Activated gamma-delta T cell treated with anti-CD3 and anti-CD28 coated beads, Interleukin-2, amount 50 U/mL, for 16 hours (primary cell): Measurements from ENCODE around the gene TNKS1BP1.
"Not testable (repeated sequence)": the region's sequence is repeated elsewhere in the genome, so short reads cannot be mapped to it uniquely, and the experiment has no call there.

ENCODE experiments used
- DNase-seq: peaks from one replicate; pipeline ENCODE4 v3.0.0-alpha.2; 2020; ENCODE audit warnings: low read depth

Gene TNKS1BP1

DNA sequence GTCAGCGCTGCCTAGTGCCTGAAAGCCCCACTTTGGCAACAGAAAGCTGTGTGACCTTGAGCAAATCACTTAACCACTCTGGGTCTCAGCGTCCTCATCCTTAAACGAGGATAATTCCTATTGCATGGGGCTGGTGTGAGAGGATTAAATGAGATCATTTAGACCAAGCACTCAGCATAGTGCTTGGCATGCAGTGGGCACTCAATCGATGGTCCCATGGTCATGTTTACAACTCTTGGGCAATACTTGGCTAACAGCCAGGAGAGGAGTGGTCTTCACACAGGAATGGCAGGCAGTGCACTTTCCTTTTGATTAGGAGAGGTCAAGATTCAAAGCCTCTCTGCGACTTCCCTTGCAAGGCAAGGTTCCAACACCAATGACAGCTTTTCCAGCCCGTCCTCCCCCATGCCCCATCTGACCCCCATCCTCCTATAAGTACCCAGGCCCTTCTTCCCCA, 14.1 kb downstream of the TNKS1BP1 start:
- DNase-seq, result no peak

- no peak for DNase-seq
Measured at GRCh38 chr11:57310091-57310490, 14.7 kb downstream of the TNKS1BP1 start.

- no peak for DNase-seq
Measured at GRCh38 chr11:57309106-57310059, 15.4 kb downstream of the TNKS1BP1 start.

DNA sequence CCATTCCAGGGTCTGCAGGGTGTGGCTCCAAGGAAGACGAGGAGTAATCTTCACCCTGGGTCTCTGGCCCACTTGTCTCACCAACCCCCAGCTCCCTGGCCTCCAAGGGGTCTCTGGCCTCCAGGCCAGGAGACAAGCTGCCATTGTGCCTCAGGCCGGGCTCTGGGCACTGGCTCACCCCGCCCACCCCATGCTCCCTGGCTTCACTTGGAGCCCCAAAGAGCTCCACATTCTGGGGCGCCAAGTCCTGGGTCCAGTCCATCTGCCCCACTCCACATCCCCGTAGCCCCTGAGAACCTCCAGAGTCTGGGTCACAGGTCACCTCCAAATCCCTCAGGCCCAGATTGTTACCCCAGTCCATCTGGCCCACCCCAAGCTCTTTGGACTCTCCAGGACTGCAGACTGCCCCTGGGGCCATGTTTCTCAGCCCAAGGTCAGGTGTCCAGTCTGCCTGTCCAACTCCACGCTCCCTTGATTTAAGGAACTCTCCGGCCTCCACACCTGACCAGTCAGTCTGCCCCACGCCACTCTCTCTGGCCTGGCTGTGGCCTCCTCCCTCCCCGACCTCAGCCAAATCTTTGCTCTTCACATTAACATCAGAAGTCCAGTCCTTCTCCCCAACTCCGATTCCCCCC, 16.2 kb downstream of the TNKS1BP1 start:
- no peak for DNase-seq

DNA sequence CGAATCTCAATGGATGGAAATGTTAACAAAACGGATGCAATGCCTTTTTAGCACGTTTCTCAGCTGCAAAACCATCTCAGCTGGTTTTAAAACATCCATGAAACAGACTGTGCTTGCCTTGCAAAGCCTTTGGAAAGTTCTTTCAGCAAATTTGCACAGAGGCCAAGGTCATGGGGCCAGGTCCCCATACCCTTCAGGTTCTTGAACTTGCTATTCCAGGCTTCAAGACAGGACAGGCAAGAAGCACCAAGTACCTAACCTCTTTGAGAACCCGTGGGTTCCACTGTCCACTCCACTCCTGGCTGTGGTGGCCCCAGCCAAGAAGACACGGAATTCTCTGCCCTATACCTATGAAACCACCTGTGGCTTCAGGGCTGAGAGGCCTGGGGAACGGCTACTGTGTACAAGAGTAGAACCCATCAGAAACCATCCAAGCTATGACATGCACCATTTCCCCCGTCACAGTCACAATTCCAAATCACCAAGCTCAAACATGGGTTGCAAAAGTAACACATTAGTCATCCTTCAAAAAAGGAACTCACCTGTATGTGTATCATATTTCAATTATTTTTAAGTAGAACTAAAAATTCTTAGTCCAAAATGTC, 17.0 kb downstream of the TNKS1BP1 start:
- DNase-seq, result no peak

DNA sequence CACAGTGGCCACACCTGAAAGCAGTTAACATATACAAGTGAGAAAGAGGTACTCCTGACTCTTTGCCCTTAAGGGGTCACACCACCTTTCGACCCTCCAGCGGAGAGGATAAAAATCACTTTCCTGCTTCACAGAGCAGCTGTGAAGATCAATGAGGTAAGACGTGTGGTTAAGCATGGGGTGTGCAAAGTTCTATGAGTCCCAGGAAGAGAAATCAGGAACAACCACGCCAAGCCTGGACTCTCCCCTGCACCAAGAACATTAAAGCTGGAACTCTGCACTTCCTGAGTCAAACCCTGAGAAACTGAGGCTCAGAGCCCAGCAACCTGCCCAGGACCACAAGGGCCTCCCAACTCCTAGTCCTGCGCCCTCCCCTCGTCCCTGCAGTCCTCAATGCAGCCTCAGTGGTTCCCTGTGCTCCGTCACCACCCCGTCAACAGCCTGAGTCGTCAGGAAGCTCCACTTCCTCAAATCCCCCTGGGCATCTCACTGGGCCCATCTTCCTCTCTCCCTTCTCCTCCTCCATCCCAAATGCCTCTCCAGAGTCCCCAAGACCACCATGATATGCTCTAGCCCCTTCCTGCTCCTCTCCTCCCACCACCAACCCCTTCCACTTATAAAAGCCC, 17.7 kb downstream of the TNKS1BP1 start:
- DNase-seq, result no peak

DNA sequence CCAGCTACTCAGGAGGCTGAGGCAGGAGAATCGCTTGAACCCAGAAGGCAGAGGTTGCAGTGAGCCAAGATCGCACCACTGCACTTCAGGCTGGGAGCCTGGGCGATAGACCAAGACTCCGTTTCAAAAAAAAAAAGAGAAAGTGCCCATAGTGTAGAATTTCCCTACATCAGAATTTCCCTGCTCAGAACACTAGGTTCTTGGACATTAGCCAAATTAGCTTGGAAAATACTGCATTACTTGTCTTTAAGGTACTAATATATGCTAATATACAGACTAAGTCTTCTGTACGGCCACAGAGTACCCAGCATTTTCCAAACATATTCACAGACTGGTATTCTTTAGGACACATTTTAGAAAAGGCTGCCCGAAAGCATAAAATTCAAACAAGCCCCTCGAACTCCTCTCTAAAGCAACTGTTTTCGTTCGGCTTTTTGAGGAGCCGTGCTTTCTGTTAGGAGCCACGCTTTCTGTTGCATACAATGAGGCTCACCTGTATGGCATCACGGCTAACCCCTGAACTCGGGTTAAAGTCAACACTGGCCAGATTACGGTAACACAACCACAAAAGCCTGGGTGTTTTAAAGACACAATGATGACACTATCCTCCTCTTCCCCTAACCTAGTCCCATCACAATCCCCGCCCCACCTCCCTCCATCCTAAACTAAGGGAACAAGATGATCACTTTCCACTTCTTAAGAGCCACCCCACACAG, 18.4 kb downstream of the TNKS1BP1 start:
- DNase-seq, result no peak

DNA sequence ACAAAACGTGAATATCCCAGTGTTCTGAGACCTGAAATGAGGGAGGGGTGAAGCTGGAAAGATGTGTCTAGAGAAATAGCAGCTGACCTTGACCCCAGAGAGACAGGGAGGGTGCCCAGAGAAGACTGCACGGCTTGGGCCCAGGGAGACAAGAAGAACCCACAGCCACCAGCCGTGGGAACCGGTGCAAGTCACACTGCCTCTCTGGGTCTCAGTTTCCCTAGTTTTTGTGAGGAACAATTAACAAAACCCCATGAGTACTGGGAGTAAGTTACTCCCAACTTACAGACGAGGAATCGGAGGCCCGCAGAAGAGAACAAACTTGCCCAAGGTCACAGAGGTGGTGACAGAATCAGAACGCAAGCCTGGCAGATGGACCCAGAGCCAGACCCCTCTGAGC, 19.2 kb downstream of the TNKS1BP1 start:
- no peak for DNase-seq

DNA sequence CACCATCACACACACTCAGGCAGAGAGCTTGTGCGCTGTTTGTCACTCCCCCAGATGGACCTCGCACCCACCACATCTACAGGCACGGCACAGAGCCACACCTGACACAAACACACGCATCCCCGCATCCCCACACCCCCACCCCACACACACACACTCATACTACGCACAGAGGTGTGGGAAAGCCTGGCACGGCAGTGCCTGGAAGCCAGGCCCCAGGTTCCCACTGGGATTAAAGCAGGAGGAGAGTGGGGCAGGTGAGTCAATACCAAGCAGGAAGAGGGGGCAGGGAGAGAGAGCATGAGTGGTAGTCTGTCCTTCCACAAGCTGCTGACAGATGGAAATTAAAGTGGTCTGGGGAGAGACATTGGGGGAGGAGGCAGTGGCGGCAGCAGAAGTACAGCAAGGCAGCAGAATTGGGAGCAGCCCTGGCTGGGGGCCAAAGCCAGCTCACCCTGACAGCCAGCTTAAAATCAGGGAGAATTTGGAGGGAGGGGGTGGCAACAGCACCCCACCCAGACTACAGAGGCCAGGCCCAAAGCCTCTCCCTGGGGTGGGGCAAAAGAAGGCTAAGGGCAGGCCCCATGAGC, 20.7 kb downstream of the TNKS1BP1 start:
- no peak for DNase-seq

- no peak for DNase-seq
Measured at GRCh38 chr11:57303280-57303989, 21.3 kb downstream of the TNKS1BP1 start.

DNA sequence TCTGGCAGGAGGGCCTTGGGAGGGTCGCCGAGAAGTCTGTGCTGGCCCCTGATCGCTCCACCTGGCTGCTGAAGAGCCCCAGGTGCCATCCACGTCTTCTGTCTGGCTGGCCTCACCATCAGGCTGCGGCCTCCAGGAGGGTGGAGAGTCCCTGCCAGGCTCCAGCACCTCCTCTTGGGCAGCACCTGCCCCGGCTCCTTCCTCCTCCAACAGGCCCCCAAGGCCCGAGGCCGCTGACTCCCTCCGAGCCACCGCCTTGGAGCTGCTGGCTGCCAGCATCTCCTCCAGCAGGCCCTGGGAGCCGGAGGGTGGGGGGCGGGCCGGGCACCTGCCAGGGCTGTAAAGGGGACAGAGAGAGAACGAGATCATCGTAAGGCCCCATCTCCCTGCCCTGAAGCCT, 22.3 kb downstream of the TNKS1BP1 start:
- no peak for DNase-seq

- no peak for DNase-seq
Measured at GRCh38 chr11:57301711-57302423, 22.9 kb downstream of the TNKS1BP1 start.

- DNase-seq, result no peak
Measured at GRCh38 chr11:57300785-57301184, 24.0 kb downstream of the TNKS1BP1 start.

DNA sequence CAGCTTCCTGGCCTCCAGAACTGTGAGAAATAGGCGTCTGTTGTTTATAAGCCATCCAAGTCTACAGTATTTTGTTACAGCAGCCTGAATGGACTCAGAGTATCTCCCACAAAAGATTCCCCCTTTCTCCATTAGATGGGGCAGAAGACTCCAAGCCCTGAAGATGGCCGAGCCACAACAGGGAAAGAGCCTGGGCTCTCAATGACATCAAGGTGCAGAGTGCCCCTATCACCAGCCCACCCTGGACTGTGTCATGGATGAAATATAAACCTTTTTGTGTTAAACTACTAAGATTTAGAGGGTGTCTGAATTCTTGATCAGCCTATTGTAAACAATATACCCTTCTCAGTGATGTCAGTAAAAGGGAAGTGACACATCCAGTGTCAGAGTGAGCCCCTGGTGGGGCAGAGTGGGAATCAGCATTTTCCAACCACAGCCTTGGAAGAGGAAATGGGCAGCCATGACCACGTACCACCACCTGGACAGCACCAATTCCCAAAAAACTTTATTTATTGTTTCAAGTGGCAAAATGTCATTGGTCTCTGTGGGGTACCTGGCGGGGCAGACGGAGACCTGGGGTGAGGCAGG, 25.5 kb downstream of the TNKS1BP1 start:
- no peak for DNase-seq

- no peak for DNase-seq
Measured at GRCh38 chr11:57297221-57297620, 27.5 kb downstream of the TNKS1BP1 start.

DNA sequence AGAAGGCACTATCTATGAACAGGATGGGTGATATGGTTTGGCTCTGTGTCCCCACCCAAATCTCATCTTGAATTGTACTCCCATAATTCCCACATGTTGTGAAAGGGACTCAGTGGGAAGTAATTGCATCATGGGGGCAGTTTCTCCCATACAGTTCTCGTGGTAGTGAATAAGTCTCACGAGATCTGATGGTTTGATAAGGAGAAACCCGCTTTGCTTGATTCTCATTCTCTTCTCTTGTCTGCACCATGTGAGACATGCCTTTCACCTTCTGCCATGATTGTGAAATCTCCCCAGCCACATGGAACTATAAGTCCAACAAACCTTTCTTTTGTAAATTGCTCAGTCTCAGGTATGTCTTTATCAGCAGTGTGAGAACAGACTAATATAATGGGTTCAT, 28.5 kb downstream of the TNKS1BP1 start:
- DNase-seq, result not testable (repeated sequence)

DNA sequence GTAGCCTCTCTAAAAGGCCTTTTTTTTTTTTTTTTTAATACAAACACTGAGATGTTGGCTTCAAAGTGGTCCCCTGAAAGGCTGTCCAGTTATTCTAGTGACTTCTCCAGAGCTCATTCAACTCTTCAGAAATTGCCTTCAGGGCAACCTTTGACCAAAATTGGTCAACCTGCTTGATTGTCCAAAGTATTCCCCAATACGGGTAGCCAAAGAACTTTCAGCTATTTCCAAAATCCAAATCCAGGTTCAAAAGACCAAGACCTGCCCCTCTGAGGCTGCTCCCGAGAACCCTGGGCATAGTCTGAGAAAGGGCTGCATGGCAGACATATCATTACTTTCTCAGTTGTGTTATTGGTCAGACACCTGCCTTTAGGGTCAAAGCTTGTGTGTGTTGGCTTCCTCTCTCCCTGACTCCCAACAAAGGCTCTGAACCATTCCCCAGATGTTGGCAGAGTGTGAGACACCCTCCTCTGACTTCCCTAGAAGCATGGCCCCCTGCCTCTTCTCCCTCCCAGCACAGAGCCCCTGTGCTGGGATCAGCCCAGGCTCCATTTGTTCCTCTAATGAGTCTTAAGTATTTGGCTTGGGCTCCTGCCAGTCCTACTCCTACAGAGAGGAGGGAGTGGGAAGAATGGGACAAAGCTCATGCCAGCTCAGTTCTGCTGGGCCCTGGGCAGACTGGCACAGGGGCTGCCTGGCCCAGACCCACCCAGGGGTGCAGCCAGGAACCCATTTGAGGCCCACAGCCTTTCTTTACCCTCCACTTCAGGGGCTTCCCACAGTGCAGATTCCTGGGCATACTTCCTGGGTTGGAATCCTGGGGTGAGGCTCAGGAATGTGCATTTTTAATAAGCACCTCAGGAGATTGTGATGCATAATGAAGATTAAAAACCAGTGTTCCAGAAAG, 30.3 kb downstream of the TNKS1BP1 start:
- DNase-seq, result no peak

- no peak for DNase-seq
Measured at GRCh38 chr11:57290288-57290687, 34.5 kb downstream of the TNKS1BP1 start.
